Kidney (tissue), 14 donors: ENCODE results near the gene ITGA2. TPM values are rescaled to one million over a fixed set of nuclear protein-coding genes. Genes with fewer than 3 reads are reported as not detected.

ENCODE experiments used
- DNase-seq, 5 donors: peaks; one replicate each; pipeline ENCODE4 v3.0.0-alpha.2; 2013 to 2020
- FAIRE-seq: peaks from 2 replicates; lab custom pipeline; 2012; peaks lifted over from hg19 to GRCh38; lab: Jason Lieb, UNC
- H3K27ac ChIP-seq, 2 donors: one replicate each; pipeline ENCODE4 v1.7.0; 2013; ENCODE audit warnings: low read depth in 2 of 2, low read length in 2 of 2, inconsistent platforms in 1 of 2
- H3K27me3 ChIP-seq: one replicate; pipeline ENCODE4 v1.7.1; 2013; ENCODE audit warnings: low read length, inconsistent platforms; ENCODE audit not compliant: control insufficient read depth, insufficient read depth
- H3K36me3 ChIP-seq, 3 donors: one replicate each; pipeline versions ENCODE4 v1.7.0 to v1.7.1; 2013; ENCODE audit warnings: low read length in 3 of 3, control low read depth in 1 of 3, inconsistent platforms in 1 of 3; ENCODE audit not compliant: insufficient read depth in 3 of 3, control insufficient read depth in 2 of 3
- H3K4me1 ChIP-seq, 3 donors: one replicate each; pipeline versions ENCODE4 v1.7.0 to v1.7.1; 2013; ENCODE audit warnings: low read length in 3 of 3, inconsistent platforms in 1 of 3, low read depth in 1 of 3; ENCODE audit not compliant: control insufficient read depth in 2 of 3, insufficient read depth in 2 of 3
- H3K4me3 ChIP-seq, 3 donors: one replicate each; pipeline versions ENCODE4 v1.7.0 to v1.8.1; 2013; ENCODE audit warnings: low read length in 3 of 3, control low read depth in 1 of 3, inconsistent platforms in 1 of 3
- H3K9ac ChIP-seq, 3 donors: one replicate each; pipeline versions ENCODE4 v1.7.0 to v1.7.1; 2013; ENCODE audit warnings: low read length in 3 of 3, control low read depth in 1 of 3, inconsistent platforms in 1 of 3
- H3K9me3 ChIP-seq, 3 donors: one replicate each; pipeline versions ENCODE4 v1.7.0 to v1.7.1; 2013; ENCODE audit warnings: low read length in 3 of 3, control low read depth in 1 of 3, inconsistent platforms in 1 of 3; ENCODE audit not compliant: control insufficient read depth in 2 of 3, insufficient read depth in 1 of 3
- CTCF ChIP-seq: IDR thresholded peaks from 3 replicates; pipeline ENCODE4 v1.5.1; 2012; ENCODE audit warnings: mild to moderate bottlenecking, moderate library complexity, borderline replicate concordance; ENCODE audit not compliant: insufficient read depth; ENCODE audit errors: extremely low read depth
- intact Hi-C: fragments of 100-400 bp; cut with DNase I; formaldehyde crosslinking; loops from one replicate; pipeline ENCODE4 v1.11.1; 2022
- polyA plus RNA-seq: library from polyadenylated mRNA; stranded (reverse); fragments of 350-450 nt; fragmentation: Illumina TruSeq; extraction: RNeasy Lipid Tissue Mini Kit (QIAGEN cat#74804); gene quantifications from one replicate; pipeline ENCODE4 v1.2.3, GENCODE V29; 2014; ENCODE audit warnings: low read depth, low replicate concordance; ENCODE audit not compliant: insufficient read depth
- total RNA-seq: library from RNA; stranded (reverse); fragmentation: NEBNext Ultra II Directional; extraction: Animal tissue kit (Norgen Biotek cat#: 25700); gene quantifications from one replicate; pipeline ENCODE4 v1.2.1, GENCODE V29; 2021
- donor health status: control.
- donor health status: control.
- donor health status: control.
- donor health status: control.
- donor health status: control.
- donor health status: DM: yes; HTN: yes; CAD: no.
- donor health status: Normal renal cell carcinoma (clear cell type).

Gene ITGA2
- total and polyA plus RNA-seq, 2 donors from 2014 or later, result 4.9 to 44.5 TPM

DNA sequence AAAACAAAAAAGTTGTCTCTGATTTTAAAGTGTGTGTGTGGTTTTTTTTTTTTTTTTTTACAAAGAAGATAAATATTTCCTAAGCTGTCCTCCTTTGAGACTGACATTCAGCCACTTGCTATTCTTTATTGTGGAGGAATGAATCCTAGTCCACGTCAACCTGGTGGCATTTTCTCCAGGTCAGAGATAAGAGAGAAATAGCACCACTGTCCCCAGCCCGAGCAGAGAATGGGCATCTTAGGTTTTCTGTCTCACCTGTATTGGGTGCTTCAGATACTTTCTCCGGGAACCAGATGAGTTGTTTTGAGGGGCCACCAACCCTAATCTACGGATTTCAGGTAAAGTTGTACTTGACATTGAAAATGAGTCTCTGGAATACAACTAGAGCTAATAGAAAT is 1.4 kb downstream of the ITGA2 start:
- Histone ChIP-seq H3K36me3 (no peaks in the 10 kb centered on the region), H3K4me3 (peak overlapping the region; percentile 73 to 91 (median 84)), H3K27ac (peak overlapping the region in 1 of 2 donors; percentile 43), H3K27me3 (peaks cover 2% of the 10 kb centered on the region), H3K9me3 (no peaks in the 10 kb centered on the region), H3K9ac (peak overlapping the region in 2 of 3 donors; percentile 51 to 89), H3K4me1 (no peaks in the 10 kb centered on the region)
- no peak for TF ChIP-seq CTCF
- intact Hi-C loops, result no loop called here
- no peak for DNase-seq
- no peak for FAIRE-seq

DNA sequence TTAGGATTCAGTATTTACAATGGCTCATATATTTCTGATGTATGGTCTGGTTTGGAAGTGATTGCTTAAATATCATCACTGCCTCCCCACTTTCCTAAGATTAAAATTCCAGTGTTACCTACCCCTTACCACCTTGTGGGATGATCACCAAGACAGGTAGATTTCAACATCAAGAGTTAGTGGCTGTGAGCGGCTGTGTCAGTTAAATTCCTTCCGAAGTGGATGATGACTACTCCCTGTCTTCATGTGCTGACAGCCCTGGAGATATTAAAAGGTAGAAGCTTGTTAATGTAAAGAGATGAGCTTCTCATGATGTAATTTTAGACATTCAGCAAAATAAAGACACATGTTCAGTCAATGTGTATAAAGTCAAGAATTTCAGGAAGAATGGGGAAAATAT is 4.2 kb downstream of the ITGA2 start:
- H3K36me3 ChIP-seq, result no peaks in the 10 kb centered on the region
- FAIRE-seq, result no peak
- no peak for DNase-seq
- peaks cover 0 to 6% (median 4%) of the 10 kb centered on the region in 3 donors for H3K4me1 ChIP-seq
- no peaks in the 10 kb centered on the region for H3K27me3 ChIP-seq
- H3K4me3 ChIP-seq, result no peak overlapping the region
- H3K9ac ChIP-seq, result no peak overlapping the region
- no peak for TF ChIP-seq CTCF
- intact Hi-C loops, result no loop called here
- H3K27ac ChIP-seq, result no peak overlapping the region
- H3K9me3 ChIP-seq, result no peaks in the 10 kb centered on the region

DNA sequence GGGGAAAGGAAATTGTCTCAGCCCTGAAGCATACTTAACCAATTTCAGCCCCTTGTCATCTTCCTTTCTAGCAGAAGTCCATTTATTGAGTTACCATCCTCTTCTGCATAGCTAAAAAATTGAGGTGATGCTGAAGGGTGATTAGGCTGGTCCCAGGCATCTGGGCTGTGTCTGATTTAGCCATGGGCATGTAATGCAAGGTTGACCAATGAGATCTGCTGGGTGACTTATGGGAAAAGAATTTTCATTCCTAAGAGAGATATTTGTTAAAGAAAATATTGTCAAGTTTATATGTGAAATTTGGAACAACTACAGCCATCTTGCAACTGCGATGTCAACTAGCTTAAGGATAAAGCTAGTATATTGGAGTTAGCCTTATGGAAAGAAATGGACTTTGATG is 5.1 kb downstream of the ITGA2 start:
- Histone ChIP-seq H3K36me3 (no peaks in the 10 kb centered on the region), H3K9me3 (no peaks in the 10 kb centered on the region), H3K9ac (no peak overlapping the region), H3K4me3 (no peak overlapping the region), H3K27me3 (no peaks in the 10 kb centered on the region), H3K4me1 (peaks cover 0 to 7% (median 4%) of the 10 kb centered on the region in 3 donors), H3K27ac (no peak overlapping the region)
- intact Hi-C loops, result no loop called here
- no peak for FAIRE-seq
- DNase-seq, result no peak
- TF ChIP-seq CTCF, result no peak

- H3K27ac ChIP-seq, result no peak overlapping the region
- H3K27me3 ChIP-seq, result no peaks in the 10 kb centered on the region
- FAIRE-seq (no peak), DNase-seq (no peak)
- H3K9ac ChIP-seq, result no peak overlapping the region
- intact Hi-C loops, result no loop called here
- H3K4me3 ChIP-seq, result no peak overlapping the region
- H3K4me1 ChIP-seq, result peaks cover 0 to 11% (median 4%) of the 10 kb centered on the region in 3 donors
- no peak for TF ChIP-seq CTCF
- H3K9me3 ChIP-seq, result no peaks in the 10 kb centered on the region
- no peaks in the 10 kb centered on the region for H3K36me3 ChIP-seq
Measured at GRCh38 chr5:52995095-52995494, 5.9 kb downstream of the ITGA2 start.
